ENCODE results near the gene DGCR8.

Gene DGCR8

GRCh38 chr22:20118300-20119020 lies 38.4 kb downstream of the DGCR8 start:
- DNase-seq (ENCODE audit: extremely low read depth, low read depth): no peak
- TF ChIP-seq CTCF (IDR thresholded peaks at IDR 0.05; ENCODE audit: low read depth, low read length): no peak

- no peak for TF ChIP-seq CTCF (IDR thresholded peaks at IDR 0.05; ENCODE audit: low read depth, low read length)
- DNase-seq (ENCODE audit: extremely low read depth, low read depth): no peak
Observed at GRCh38 chr22:20121856-20122415, 41.9 kb downstream of the DGCR8 start.

- no peak for TF ChIP-seq CTCF (IDR thresholded peaks at IDR 0.05; ENCODE audit: low read depth, low read length)
- no peak for DNase-seq (ENCODE audit: extremely low read depth, low read depth)
Observed at GRCh38 chr22:20123366-20124082, 43.5 kb downstream of the DGCR8 start.

- no peak for DNase-seq (ENCODE audit: extremely low read depth, low read depth)
- TF ChIP-seq CTCF (IDR thresholded peaks at IDR 0.05; ENCODE audit: low read depth, low read length): no peak
Observed at GRCh38 chr22:20124083-20124787, 44.2 kb downstream of the DGCR8 start.

GRCh38 chr22:20125201-20126174 lies 45.4 kb downstream of the DGCR8 start:
- no peak for DNase-seq (ENCODE audit: extremely low read depth, low read depth)
- no peak for TF ChIP-seq CTCF (IDR thresholded peaks at IDR 0.05; ENCODE audit: low read depth, low read length)

DNA sequence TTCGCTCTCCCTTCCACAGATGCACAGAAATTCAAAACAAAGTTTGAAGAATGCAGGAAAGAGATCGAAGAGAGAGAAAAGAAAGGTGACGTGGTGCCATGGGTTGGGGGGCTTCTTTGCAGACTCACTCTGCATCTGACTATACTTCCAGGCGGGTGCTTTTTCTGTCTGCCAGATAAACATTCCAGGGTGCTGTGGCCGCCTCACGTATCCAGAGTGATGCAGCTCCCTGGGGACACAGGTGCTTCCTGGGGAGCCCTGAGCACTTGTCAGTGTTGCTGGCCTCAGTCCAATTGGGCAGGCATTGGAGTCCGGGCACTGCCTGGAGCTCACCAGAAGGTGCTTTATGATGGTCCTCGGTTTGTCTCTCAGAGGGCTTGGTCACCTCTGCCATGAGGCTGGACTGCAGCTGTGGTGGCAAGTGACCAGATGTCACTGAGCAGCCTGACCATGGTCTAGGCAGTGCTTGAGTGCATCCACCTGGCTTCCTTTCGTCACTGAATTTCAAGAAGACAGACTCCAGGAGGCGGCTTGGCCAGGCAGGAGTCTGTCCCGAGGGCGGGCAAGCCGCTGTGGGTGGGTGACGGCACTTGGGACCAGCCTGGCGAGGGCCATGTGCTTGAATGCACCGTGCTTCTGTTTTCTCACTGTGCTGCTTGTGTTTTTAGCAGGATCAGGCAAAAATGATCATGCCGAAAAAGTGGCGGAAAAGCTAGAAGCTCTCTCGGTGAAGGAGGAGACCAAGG lies 46.4 kb downstream of the DGCR8 start:
- no peak for DNase-seq (ENCODE audit: extremely low read depth, low read depth)
- no peak for TF ChIP-seq CTCF (IDR thresholded peaks at IDR 0.05; ENCODE audit: low read depth, low read length)
